Measurements from ENCODE around the gene CHMP4A. TPM values are rescaled to one million over a fixed set of nuclear protein-coding genes. Genes with fewer than 3 reads are reported as not detected.

The CHMP4A gene
- total RNA-seq, 1 experiment from 2014 or later: 32.7 TPM

DNA sequence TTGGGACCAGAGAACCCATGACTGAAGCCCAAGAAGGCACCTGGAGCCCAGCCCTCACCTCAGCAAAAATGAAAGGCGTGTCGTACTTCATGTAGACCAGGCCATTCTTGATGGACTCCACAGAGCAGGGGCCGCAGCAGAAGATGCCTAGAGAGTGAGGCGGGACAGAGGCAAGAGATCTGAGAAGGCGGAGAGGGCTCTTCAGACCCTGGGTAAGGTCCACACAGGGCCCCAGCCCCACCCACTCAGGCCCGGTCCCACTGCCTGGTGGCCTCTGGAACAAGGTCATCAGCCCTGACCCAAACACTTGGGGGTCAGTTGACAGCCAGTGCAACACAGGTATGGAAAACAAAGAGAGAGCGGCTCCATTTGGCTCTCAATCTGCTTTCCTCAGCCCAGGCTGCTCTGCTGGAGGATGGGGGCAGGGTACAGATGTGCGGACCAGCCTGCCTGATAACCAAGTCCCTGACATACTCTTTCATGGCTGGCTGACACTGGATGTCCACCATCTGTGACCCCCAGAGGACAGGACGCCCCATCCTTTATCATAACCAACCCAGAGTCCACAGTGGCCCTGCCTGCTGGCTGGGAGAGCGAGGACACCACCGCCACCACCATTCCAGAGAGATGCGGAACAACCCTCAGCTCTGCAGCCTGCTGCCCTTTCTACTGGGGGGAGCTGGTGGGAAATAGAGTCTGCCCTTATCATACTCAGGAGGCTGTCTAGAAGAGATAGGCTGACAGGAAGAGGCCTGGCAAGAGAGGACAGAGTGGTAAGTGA is 42.8 kb upstream of the CHMP4A start:
- POLR2A ChIA-PET: no interaction called here
- no peaks in the 10 kb centered on the region for H3K9me3 Mint-ChIP-seq
- H3K27ac Mint-ChIP-seq: no peak overlapping the region
- no peaks in the 10 kb centered on the region for H3K36me3 Mint-ChIP-seq
- no peaks in the 10 kb centered on the region; the same call in 1 of the 2 replicates for H3K27me3 Mint-ChIP-seq (ENCODE audit: low read depth)
- DNase-seq (ENCODE audit: low spot score) (no peak), ATAC-seq (no peak)
- H3K4me3 Mint-ChIP-seq: no peak overlapping the region
- CTCF ChIA-PET: interaction anchor here (1.2 to 1.7 kb wide), 2 partner anchors 15 to 52 kb away, joined by 4 to 8 read pairs; partner anchors contain the start of gene CIDEB
- TF ChIP-seq, protein P1, sequence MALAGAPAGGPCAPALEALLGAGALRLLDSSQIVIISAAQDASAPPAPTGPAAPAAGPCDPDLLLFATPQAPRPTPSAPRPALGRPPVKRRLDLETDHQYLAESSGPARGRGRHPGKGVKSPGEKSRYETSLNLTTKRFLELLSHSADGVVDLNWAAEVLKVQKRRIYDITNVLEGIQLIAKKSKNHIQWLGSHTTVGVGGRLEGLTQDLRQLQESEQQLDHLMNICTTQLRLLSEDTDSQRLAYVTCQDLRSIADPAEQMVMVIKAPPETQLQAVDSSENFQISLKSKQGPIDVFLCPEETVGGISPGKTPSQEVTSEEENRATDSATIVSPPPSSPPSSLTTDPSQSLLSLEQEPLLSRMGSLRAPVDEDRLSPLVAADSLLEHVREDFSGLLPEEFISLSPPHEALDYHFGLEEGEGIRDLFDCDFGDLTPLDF (CRISPR knock-in tag; IDR thresholded peaks at IDR 0.05): no peak
- TF ChIP-seq CTCF (IDR thresholded peaks at IDR 0.05): no peak
- no peak for TF ChIP-seq MYBL2 (CRISPR knock-in tag; IDR thresholded peaks at IDR 0.05)
- no peak for TF ChIP-seq SMAD4 (CRISPR knock-in tag; IDR thresholded peaks at IDR 0.05)
- TF ChIP-seq, protein P2, sequence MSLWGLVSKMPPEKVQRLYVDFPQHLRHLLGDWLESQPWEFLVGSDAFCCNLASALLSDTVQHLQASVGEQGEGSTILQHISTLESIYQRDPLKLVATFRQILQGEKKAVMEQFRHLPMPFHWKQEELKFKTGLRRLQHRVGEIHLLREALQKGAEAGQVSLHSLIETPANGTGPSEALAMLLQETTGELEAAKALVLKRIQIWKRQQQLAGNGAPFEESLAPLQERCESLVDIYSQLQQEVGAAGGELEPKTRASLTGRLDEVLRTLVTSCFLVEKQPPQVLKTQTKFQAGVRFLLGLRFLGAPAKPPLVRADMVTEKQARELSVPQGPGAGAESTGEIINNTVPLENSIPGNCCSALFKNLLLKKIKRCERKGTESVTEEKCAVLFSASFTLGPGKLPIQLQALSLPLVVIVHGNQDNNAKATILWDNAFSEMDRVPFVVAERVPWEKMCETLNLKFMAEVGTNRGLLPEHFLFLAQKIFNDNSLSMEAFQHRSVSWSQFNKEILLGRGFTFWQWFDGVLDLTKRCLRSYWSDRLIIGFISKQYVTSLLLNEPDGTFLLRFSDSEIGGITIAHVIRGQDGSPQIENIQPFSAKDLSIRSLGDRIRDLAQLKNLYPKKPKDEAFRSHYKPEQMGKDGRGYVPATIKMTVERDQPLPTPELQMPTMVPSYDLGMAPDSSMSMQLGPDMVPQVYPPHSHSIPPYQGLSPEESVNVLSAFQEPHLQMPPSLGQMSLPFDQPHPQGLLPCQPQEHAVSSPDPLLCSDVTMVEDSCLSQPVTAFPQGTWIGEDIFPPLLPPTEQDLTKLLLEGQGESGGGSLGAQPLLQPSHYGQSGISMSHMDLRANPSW (CRISPR knock-in tag; conservative IDR thresholded peaks at IDR 0.05; ENCODE audit: low read depth): no peak
- no peak for TF ChIP-seq HMGA2 (CRISPR knock-in tag; IDR thresholded peaks at IDR 0.05)
- TF ChIP-seq NFATC4 (CRISPR knock-in tag; IDR thresholded peaks at IDR 0.05): no peak
- no peak for TF ChIP-seq KAT7 (CRISPR knock-in tag; IDR thresholded peaks at IDR 0.05; ENCODE audit: borderline replicate concordance)
- TF ChIP-seq ATF3 (CRISPR knock-in tag; conservative IDR thresholded peaks at IDR 0.05): no peak
- TF ChIP-seq ZNF219 (CRISPR knock-in tag; IDR thresholded peaks at IDR 0.05; ENCODE audit: borderline replicate concordance): no peak
- no peak for TF ChIP-seq NR3C1 (CRISPR knock-in tag; conservative IDR thresholded peaks at IDR 0.05; ENCODE audit: low read depth)
- TF ChIP-seq IRF2 (CRISPR knock-in tag; IDR thresholded peaks at IDR 0.05; ENCODE audit: borderline replicate concordance, low read depth): no peak
- TF ChIP-seq, protein P3, sequence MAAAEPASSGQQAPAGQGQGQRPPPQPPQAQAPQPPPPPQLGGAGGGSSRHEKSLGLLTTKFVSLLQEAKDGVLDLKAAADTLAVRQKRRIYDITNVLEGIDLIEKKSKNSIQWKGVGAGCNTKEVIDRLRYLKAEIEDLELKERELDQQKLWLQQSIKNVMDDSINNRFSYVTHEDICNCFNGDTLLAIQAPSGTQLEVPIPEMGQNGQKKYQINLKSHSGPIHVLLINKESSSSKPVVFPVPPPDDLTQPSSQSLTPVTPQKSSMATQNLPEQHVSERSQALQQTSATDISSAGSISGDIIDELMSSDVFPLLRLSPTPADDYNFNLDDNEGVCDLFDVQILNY (CRISPR knock-in tag; IDR thresholded peaks at IDR 0.05): no peak
- TF ChIP-seq, protein P4, sequence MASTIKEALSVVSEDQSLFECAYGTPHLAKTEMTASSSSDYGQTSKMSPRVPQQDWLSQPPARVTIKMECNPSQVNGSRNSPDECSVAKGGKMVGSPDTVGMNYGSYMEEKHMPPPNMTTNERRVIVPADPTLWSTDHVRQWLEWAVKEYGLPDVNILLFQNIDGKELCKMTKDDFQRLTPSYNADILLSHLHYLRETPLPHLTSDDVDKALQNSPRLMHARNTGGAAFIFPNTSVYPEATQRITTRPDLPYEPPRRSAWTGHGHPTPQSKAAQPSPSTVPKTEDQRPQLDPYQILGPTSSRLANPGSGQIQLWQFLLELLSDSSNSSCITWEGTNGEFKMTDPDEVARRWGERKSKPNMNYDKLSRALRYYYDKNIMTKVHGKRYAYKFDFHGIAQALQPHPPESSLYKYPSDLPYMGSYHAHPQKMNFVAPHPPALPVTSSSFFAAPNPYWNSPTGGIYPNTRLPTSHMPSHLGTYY (CRISPR knock-in tag; IDR thresholded peaks at IDR 0.05): no peak
- H3K4me1 Mint-ChIP-seq: no peaks in the 10 kb centered on the region

DNA sequence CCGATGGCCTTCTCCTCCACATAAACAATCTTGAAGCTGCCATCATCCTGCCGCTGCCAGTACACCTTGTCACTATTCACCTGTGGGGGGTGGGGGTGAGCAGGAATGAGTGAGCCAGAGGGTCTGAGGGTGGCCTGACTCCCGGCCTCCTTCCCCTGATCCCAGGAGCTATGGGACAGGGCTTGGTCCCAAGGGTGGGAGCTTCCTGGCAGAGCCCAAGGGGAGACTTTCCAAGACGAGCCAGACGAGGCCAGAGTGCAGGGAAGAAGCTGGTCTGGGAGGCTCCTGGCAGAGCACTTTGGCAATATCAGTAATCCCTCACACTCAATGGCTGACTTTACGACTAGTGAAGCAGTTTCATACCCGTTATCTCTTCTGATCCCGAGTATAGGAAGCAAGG is 42.1 kb upstream of the CHMP4A start:
- no peaks in the 10 kb centered on the region for H3K4me1 Mint-ChIP-seq
- no peak for DNase-seq (ENCODE audit: low spot score)
- H3K36me3 Mint-ChIP-seq: no peaks in the 10 kb centered on the region
- no peaks in the 10 kb centered on the region for H3K9me3 Mint-ChIP-seq
- no peaks in the 10 kb centered on the region; the same call in 1 of the 2 replicates for H3K27me3 Mint-ChIP-seq (ENCODE audit: low read depth)
- H3K27ac Mint-ChIP-seq: no peak overlapping the region
- H3K4me3 Mint-ChIP-seq: no peak overlapping the region
- POLR2A ChIA-PET: no interaction called here
- CTCF ChIA-PET: interaction anchor here (0.7 to 1.2 kb wide), 2 partner anchors 12 to 15 kb away, joined by 3 to 4 read pairs; no protein-coding TSS in a partner anchor
- ATAC-seq: no peak
- TF ChIP-seq FOXP1 (CRISPR knock-in tag; IDR thresholded peaks at IDR 0.05; ENCODE audit: borderline replicate concordance) (no peak), PRRX2 (CRISPR knock-in tag; IDR thresholded peaks at IDR 0.05) (no peak), ZBTB43 (CRISPR knock-in tag; IDR thresholded peaks at IDR 0.05) (no peak), E2F4 (CRISPR knock-in tag; IDR thresholded peaks at IDR 0.05; ENCODE audit: borderline replicate concordance, low read depth) (no peak), GABPB1 (CRISPR knock-in tag; IDR thresholded peaks at IDR 0.05) (no peak), GRHL2 (CRISPR knock-in tag; IDR thresholded peaks at IDR 0.05; ENCODE audit: insufficient replicate concordance, severe bottlenecking) (no peak), ZNF121 (CRISPR knock-in tag; IDR thresholded peaks at IDR 0.05) (no peak), ZNF512 (CRISPR knock-in tag; IDR thresholded peaks at IDR 0.05; ENCODE audit: borderline replicate concordance) (no peak)
